K562 (cell line): ENCODE data around the gene NME7. TPM values are rescaled to one million over a fixed set of nuclear protein-coding genes. Genes with fewer than 3 reads are reported as not detected.
A peak's percentile ranks its signal among the peaks of the same experiment; 100 is the strongest.

ENCODE experiments used
- ATAC-seq: fragments of 200-7000 bp; cut with Tn5 transposase; 3 replicates; pipeline ENCODE4 v1.9.1; 2020; ENCODE audit warnings: moderate library complexity
- BruUV-seq: library from RNA; stranded (reverse); fragments of 400-500 nt; replicated peaks from 2 replicates; lab custom pipeline; 2021; lab: Mats Ljungman, UMichigan
- CTCF ChIA-PET: fragments of 300-600 bp; formaldehyde crosslinking; extraction: SDS; loops from one replicate; lab custom pipeline; 2021; ENCODE audit warnings: low intra/inter-chr PET ratio; lab: Yijun Ruan, JAX
- POLR2A ChIA-PET: fragments of 300-600, 350-650 bp; sonication (Branson Sonifier 250); formaldehyde crosslinking; extraction: SDS; loops from one replicate; lab custom pipeline; 2021; ENCODE audit warnings: antibody characterized with exemption, inconsistent platforms; lab: Yijun Ruan, JAX
- DNase-seq, 4 experiments: peaks; one replicate each; pipeline versions ENCODE4 v3.0.0 to v3.0.0-alpha.2; 2011 to 2018; ENCODE audit warnings: low spot score in 3 of 4, mixed read lengths in 3 of 4; ENCODE audit errors: extremely low read depth in 1 of 4
- FAIRE-seq: peaks from 2 replicates; lab custom pipeline; 2011; peaks lifted over from hg19 to GRCh38; lab: Jason Lieb, UNC
- H2AFZ ChIP-seq: 2 replicates; pipeline ENCODE4 v1.6.0; 2011; ENCODE audit warnings: low read depth, low read length, control low read depth, inconsistent platforms
- H3K27ac ChIP-seq: fragments of 200-600 bp; 3 replicates; pipeline ENCODE4 v1.8.0; 2011; ENCODE audit warnings: low read depth, mild to moderate bottlenecking, control low read depth, inconsistent platforms, low read length, moderate library complexity, mixed read lengths; ENCODE audit errors: extremely low read depth
- H3K27me3 ChIP-seq, 2 experiments: fragments of 300-600 bp in 1 of 2; 2 replicates in 1 of 2; 3 replicates in 1 of 2; pipeline versions ENCODE4 v1.6.0 to v1.8.0; 2011; ENCODE audit warnings: inconsistent platforms in 2 of 2, low read length in 2 of 2, mild to moderate bottlenecking in 1 of 2, mixed read lengths in 1 of 2, moderate library complexity in 1 of 2; ENCODE audit not compliant: control insufficient read depth in 2 of 2, insufficient read depth in 2 of 2
- H3K36me3 ChIP-seq: fragments of 300-600 bp; 3 replicates; pipeline ENCODE4 v1.8.0; 2011; ENCODE audit warnings: mild to moderate bottlenecking, low read length, inconsistent platforms; ENCODE audit not compliant: control insufficient read depth, insufficient read depth
- H3K4me1 ChIP-seq, 2 experiments: fragments of 200-600 bp in 1 of 2; replicated peaks in 1 of 2; 2 replicates in 1 of 2; 3 replicates in 1 of 2; pipeline versions ENCODE4 v1.5.1 to v1.8.0; 2011; ENCODE audit warnings: inconsistent platforms in 2 of 2, low read length in 2 of 2, mild to moderate bottlenecking in 1 of 2, mixed read lengths in 1 of 2, moderate library complexity in 1 of 2; ENCODE audit not compliant: control insufficient read depth in 2 of 2, insufficient read depth in 2 of 2
- H3K4me2 ChIP-seq: 2 replicates; pipeline ENCODE4 v1.6.1; 2011; ENCODE audit warnings: low read length, control low read depth, inconsistent platforms, mixed read lengths; ENCODE audit not compliant: insufficient read depth
- H3K4me3 ChIP-seq: fragments of 200-600 bp; sonication (generic), shearing (Covaris generic); 2 replicates; pipeline ENCODE4 v1.5.1; 2016; ENCODE audit warnings: control low read depth, inconsistent platforms
- H3K79me2 ChIP-seq: fragments of 200-600 bp; 3 replicates; pipeline ENCODE4 v1.8.0; 2011; ENCODE audit warnings: low read length, inconsistent platforms; ENCODE audit not compliant: control insufficient read depth, insufficient read depth
- H3K9ac ChIP-seq, 2 experiments: 2 replicates each; pipeline versions ENCODE4 v1.6.0 to v1.6.1; 2011; ENCODE audit warnings: low read depth in 2 of 2, low read length in 2 of 2, control low read depth in 1 of 2, inconsistent platforms in 1 of 2, mild to moderate bottlenecking in 1 of 2, mixed read lengths in 1 of 2; ENCODE audit not compliant: insufficient read depth in 1 of 2
- H3K9me1 ChIP-seq: one replicate; pipeline ENCODE4 v1.6.0; 2011; ENCODE audit warnings: inconsistent platforms, mild to moderate bottlenecking, low read length, moderate library complexity; ENCODE audit not compliant: control insufficient read depth, insufficient read depth
- H3K9me3 ChIP-seq: replicated peaks from 2 replicates; pipeline ENCODE4 v1.5.1; 2011; ENCODE audit warnings: low read depth, low read length, inconsistent platforms; ENCODE audit not compliant: control insufficient read depth, insufficient read depth
- H4K20me1 ChIP-seq: replicated peaks from 2 replicates; pipeline ENCODE4 v1.6.1; 2011; ENCODE audit warnings: low read length, inconsistent platforms, mixed read lengths; ENCODE audit not compliant: control insufficient read depth, insufficient read depth
- CBX1 ChIP-seq: sonication (generic); IDR thresholded peaks from 2 replicates; pipeline ENCODE4 v1.6.1; 2016; ENCODE audit warnings: antibody characterized with exemption, low read depth, mild to moderate bottlenecking
- CGGBP1 ChIP-seq: fragments of 250-450 bp; sonication (Bioruptor Pico); IDR thresholded peaks from 2 replicates; pipeline ENCODE4 v1.9.0; 2021; ENCODE audit warnings: mild to moderate bottlenecking
- CREM ChIP-seq: IDR thresholded peaks from 2 replicates; pipeline ENCODE4 v1.6.1; 2014; ENCODE audit warnings: antibody characterized with exemption, low read depth
- GATA2 ChIP-seq: sonication (generic); formaldehyde crosslinking; IDR thresholded peaks from 2 replicates; pipeline ENCODE4 v1.4.0; 2020; ENCODE audit warnings: mild to moderate bottlenecking, missing genetic modification reagents
- GMEB1 ChIP-seq: fragments of 250-450 bp; sonication (Bioruptor Pico); IDR thresholded peaks from 2 replicates; pipeline ENCODE4 v1.4.0; 2020; ENCODE audit warnings: mild to moderate bottlenecking
- ILK ChIP-seq: fragments of 450-650 bp; IDR thresholded peaks from 2 replicates; pipeline ENCODE4 v1.6.1; 2016; ENCODE audit warnings: missing genetic modification characterization, low read depth, mild to moderate bottlenecking, missing compliant biosample characterization, moderate library complexity, borderline replicate concordance
- MBD2 ChIP-seq: sonication (generic); IDR thresholded peaks from 2 replicates; pipeline ENCODE4 v1.6.1; 2016; ENCODE audit warnings: low read depth, borderline replicate concordance
- NR0B1 ChIP-seq: fragments of 450-650 bp; IDR thresholded peaks from one replicate; pipeline ENCODE4 v1.6.1; 2018; ENCODE audit warnings: mild to moderate bottlenecking, moderate library complexity; ENCODE audit not compliant: partially characterized antibody
- NR2F6 ChIP-seq: fragments of 450-650 bp; formaldehyde crosslinking; IDR thresholded peaks from 2 replicates; pipeline ENCODE4 v1.4.0; 2020; ENCODE audit warnings: mild to moderate bottlenecking
- RFX7 ChIP-seq: fragments of 250-450 bp; sonication (Bioruptor Pico); IDR thresholded peaks from 2 replicates; pipeline ENCODE4 v1.5.1; 2021; ENCODE audit warnings: mild to moderate bottlenecking
- RHOXF2B ChIP-seq: fragments of 250-450 bp; sonication (Bioruptor Pico); conservative IDR thresholded peaks from 2 replicates; pipeline ENCODE4 v1.5.1; 2021
- SLC30A9 ChIP-seq: fragments of 250-450 bp; sonication (Bioruptor Pico); IDR thresholded peaks from 2 replicates; pipeline ENCODE4 v1.8.0; 2022; ENCODE audit warnings: mild to moderate bottlenecking, moderate library complexity
- SRSF7 ChIP-seq: fragments of 200-400 bp; formaldehyde crosslinking; optimal IDR thresholded peaks from 2 replicates; pipeline ENCODE3; 2017; ENCODE audit warnings: mild to moderate bottlenecking, low read depth, low read length
- TOE1 ChIP-seq, 2 experiments: fragments of 450-650 bp in 1 of 2; sonication (generic) in 1 of 2; formaldehyde crosslinking in 1 of 2; IDR thresholded peaks; 2 replicates each; pipeline versions ENCODE4 v1.7.1 to v1.8.0; 2016 to 2022; ENCODE audit warnings: borderline replicate concordance in 2 of 2, mild to moderate bottlenecking in 2 of 2, antibody characterized with exemption in 1 of 2, inconsistent platforms in 1 of 2, low read depth in 1 of 2, missing genetic modification reagents in 1 of 2, moderate library complexity in 1 of 2
- ZEB2 ChIP-seq: fragments of 450-650 bp; IDR thresholded peaks from 2 replicates; pipeline ENCODE4 v1.6.1; 2016
- ZNF639 ChIP-seq, 2 experiments: fragments of 200-800 bp in 1 of 2; sonication (Bioruptor generic) in 1 of 2; sonication (generic) in 1 of 2; formaldehyde crosslinking in 1 of 2; IDR thresholded peaks in 1 of 2; conservative IDR thresholded peaks in 1 of 2; 2 replicates each; pipeline versions ENCODE4 v1.5.0 to v1.6.1; 2016 to 2020; ENCODE audit warnings: missing compliant biosample characterization in 1 of 2, missing genetic modification characterization in 1 of 2, missing genetic modification reagents in 1 of 2
- ZNF707 ChIP-seq: fragments of 250-450 bp; sonication (Bioruptor Pico); conservative IDR thresholded peaks from 2 replicates; pipeline ENCODE4 v1.8.0; 2022; ENCODE audit warnings: inconsistent platforms, mild to moderate bottlenecking, moderate library complexity
- ZNF766 ChIP-seq: fragments of 200-800 bp; sonication (Bioruptor generic); conservative IDR thresholded peaks from 2 replicates; pipeline ENCODE4 v1.6.1; 2016; ENCODE audit warnings: missing genetic modification characterization, missing compliant biosample characterization
- WGBS: fragments of 100-300 bp; shearing (Covaris generic); methylation state at CpG from one replicate; pipeline ENCODE4 v1.1.6; 2016; ENCODE audit warnings: low coverage, mixed read lengths; ENCODE audit not compliant: insufficient coverage; ENCODE audit errors: missing lambda C conversion rate; 5-methylcytosine and 5-hydroxymethylcytosine counted together
- in situ Hi-C: fragments of 300-500 bp; cut with MboI; formaldehyde crosslinking; loops from 4 replicates; pipeline ENCODE4 v1.15.0; 2018; ENCODE audit warnings: inconsistent platforms, mixed read lengths
- intact Hi-C: fragments of 100-400 bp; cut with micrococcal nuclease; formaldehyde crosslinking; loops from 2 replicates; pipeline ENCODE4 v1.14.2; 2022
- polyA plus RNA-seq, 8 experiments: library from polyadenylated mRNA; depleted of rRNA in 4 of 8; stranded (reverse) in 5 of 8; unstranded in 3 of 8; fragments of >200 nt; fragmentation: Nextera tagmentation in 2 of 8; fragmentation: Illumina TruSeq in 1 of 8; extraction: Ambion mirVana in 2 of 8; extraction: Trizol in 1 of 8; gene quantifications; 2 replicates each; pipeline versions ENCODE4 v1.2.1 to v1.2.3, GENCODE V29; 2011 to 2014; ENCODE audit warnings: inconsistent platforms in 1 of 8, missing spikeins in 1 of 8
- total RNA-seq, 7 experiments: library from RNA; depleted of rRNA in 6 of 7; stranded (reverse); fragments of >200 nt in 6 of 7; fragmentation: Illumina TruSeq in 2 of 7; extraction: Trizol in 2 of 7; gene quantifications; 2 replicates each; pipeline versions ENCODE4 v1.2.1 to v1.2.3, GENCODE V29; 2011 to 2021; ENCODE audit warnings: low replicate concordance in 1 of 7

The NME7 gene
- total and polyA plus RNA-seq, 9 of the 15 experiments (the other 6 are each of a cell fraction or from before 2014, with no cell fraction given), result 7.9 to 43.2 (median 23.9) TPM

GRCh38 chr1:169109561-169110134 lies 257.9 kb downstream of the NME7 start:
- FAIRE-seq, result no peak
- TF ChIP-seq ZNF639 (CRISPR knock-in tag; conservative IDR thresholded peaks at IDR 0.05 in 1 of 2, IDR thresholded peaks at IDR 0.05 in 1 of 2) (no peak), GMEB1 (CRISPR knock-in tag) (no peak), CBX1 (no peak), SLC30A9 (no peak), CREM (0 out of 2 replicates have a peak, but pooled peaks have one; percentile 19), ILK (tag) (no peak), ZEB2 (no peak), NR0B1 (no peak), ZNF707 (CRISPR knock-in tag) (no peak), NR2F6 (CRISPR knock-in tag) (no peak), GATA2 (no peak), CGGBP1 (CRISPR knock-in tag) (no peak), RHOXF2B (no peak), RFX7 (CRISPR knock-in tag) (no peak), TOE1 (IDR thresholded peaks at IDR 0.05; ENCODE audit: borderline replicate concordance) (no peak), TOE1 (CRISPR knock-in tag; IDR thresholded peaks at IDR 0.05; ENCODE audit: borderline replicate concordance, low read depth) (no peak), ZNF766 (CRISPR knock-in tag) (no peak), MBD2 (no peak), SRSF7 (no peak)

More at GRCh38 chr1:169109561-169110134, 257.9 kb downstream of the NME7 start:
- WGBS, result 54% methylated on average over 8 of the region's 8 CpGs
- no peak overlapping the region for H3K27ac ChIP-seq
- H3K4me2 ChIP-seq, result no peak overlapping the region
- no TSS peak for BruUV-seq
- no peaks in the 10 kb centered on the region for H3K9me1 ChIP-seq
- no peaks in the 10 kb centered on the region for H3K36me3 ChIP-seq
- ATAC-seq (no peak), DNase-seq (no peak)
- no peaks in the 10 kb centered on the region for H4K20me1 ChIP-seq
- H3K4me3 ChIP-seq, result no peak overlapping the region
- ChIA-PET CTCF (no interaction called here), POLR2A (interaction anchor here (0.6 to 1.7 kb wide), 4 partner anchors 9 to 82 kb away, joined by 3 to 4 read pairs (median 4); no protein-coding TSS in a partner anchor)
- no peaks in the 10 kb centered on the region for H3K79me2 ChIP-seq
- H3K9me3 ChIP-seq, result no peaks in the 10 kb centered on the region
- H3K4me1 ChIP-seq, result peaks cover 3 to 18% of the 10 kb centered on the region in 2 experiments; a peak in 4 of 5 replicates
- intact Hi-C loops (loop anchor here (5.0 to 10.0 kb wide), 2 partner anchors 435 to 662 kb away; no protein-coding TSS in a partner anchor), in situ Hi-C loops (no loop called here)
- H3K27me3 ChIP-seq, result peaks cover under 1 to 16% of the 10 kb centered on the region in 2 experiments; a peak in 3 of 5 replicates
- no peak overlapping the region for H3K9ac ChIP-seq
- no peak overlapping the region for H2AFZ ChIP-seq
